ENCODE results near the gene MRPL40.

Gene MRPL40

GRCh38 chr22:19432133-19432851 lies at the start of gene MRPL40:
TSS of gene MRPL40 (plus strand) at chr22:19432545. CDS start at chr22:19432555, 10 bp downstream.
- Histone ChIP-seq H3K9me3 (ENCODE audit: control insufficient read depth, low read length) (no peaks in the 10 kb centered on the region), H3K27me3 (ENCODE audit: control insufficient read depth, insufficient read depth, low read length) (no peaks in the 10 kb centered on the region), H3K9ac (peak within 1 kb of the TSS; percentile 31), H3K27ac (peak within 1 kb of the TSS; percentile 95), H2AFZ (peak within 1 kb of the TSS; percentile 94), H3K4me3 (ENCODE audit: low read depth, low read length) (peak within 1 kb of the TSS; percentile 98), H3K4me2 (ENCODE audit: low read length) (peak within 1 kb of the TSS; percentile 100), H3K79me2 (peaks cover 17% of the 10 kb centered on the region), H3K4me1 (no peaks in the 10 kb centered on the region), H3K36me3 (ENCODE audit: control insufficient read depth, insufficient read depth, low read length) (no peaks in the 10 kb centered on the region)
- peak; percentile 9 for TF ChIP-seq CTCF (IDR thresholded peaks at IDR 0.05)

- Histone ChIP-seq H3K4me2 (ENCODE audit: low read length) (no peak overlapping the region), H3K4me3 (ENCODE audit: low read depth, low read length) (no peak overlapping the region), H2AFZ (no peak overlapping the region), H3K27me3 (ENCODE audit: control insufficient read depth, insufficient read depth, low read length) (no peaks in the 10 kb centered on the region), H3K4me1 (no peaks in the 10 kb centered on the region), H3K79me2 (no peaks in the 10 kb centered on the region), H3K27ac (no peak overlapping the region), H3K9me3 (ENCODE audit: control insufficient read depth, low read length) (no peaks in the 10 kb centered on the region), H3K36me3 (ENCODE audit: control insufficient read depth, insufficient read depth, low read length) (no peaks in the 10 kb centered on the region), H3K9ac (no peak overlapping the region)
- no peak for TF ChIP-seq CTCF (IDR thresholded peaks at IDR 0.05)
Observed at GRCh38 chr22:19383292-19383691, 49.1 kb upstream of the MRPL40 start.

- no peak for TF ChIP-seq CTCF (IDR thresholded peaks at IDR 0.05)
- H3K4me2 ChIP-seq (ENCODE audit: low read length), result no peak overlapping the region
- no peaks in the 10 kb centered on the region for H3K36me3 ChIP-seq (ENCODE audit: control insufficient read depth, insufficient read depth, low read length)
Observed at GRCh38 chr22:19385221-19385906, 47.0 kb upstream of the MRPL40 start.

GRCh38 chr22:19386248-19386647 lies 46.1 kb upstream of the MRPL40 start:
- Histone ChIP-seq H2AFZ (no peak overlapping the region), H3K9ac (no peak overlapping the region), H3K4me3 (ENCODE audit: low read depth, low read length) (no peak overlapping the region), H3K27ac (no peak overlapping the region), H3K79me2 (no peaks in the 10 kb centered on the region), H3K4me2 (ENCODE audit: low read length) (no peak overlapping the region), H3K9me3 (ENCODE audit: control insufficient read depth, low read length) (no peaks in the 10 kb centered on the region), H3K36me3 (ENCODE audit: control insufficient read depth, insufficient read depth, low read length) (no peaks in the 10 kb centered on the region), H3K27me3 (ENCODE audit: control insufficient read depth, insufficient read depth, low read length) (no peaks in the 10 kb centered on the region), H3K4me1 (no peaks in the 10 kb centered on the region)
- no peak for TF ChIP-seq CTCF (IDR thresholded peaks at IDR 0.05)

More at GRCh38 chr22:19385221-19385906, 47.0 kb upstream of the MRPL40 start:
- H3K4me3 ChIP-seq (ENCODE audit: low read depth, low read length), result no peak overlapping the region
- H3K9me3 ChIP-seq (ENCODE audit: control insufficient read depth, low read length), result no peaks in the 10 kb centered on the region
- no peak overlapping the region for H3K9ac ChIP-seq
- H3K4me1 ChIP-seq, result no peaks in the 10 kb centered on the region
- H3K27me3 ChIP-seq (ENCODE audit: control insufficient read depth, insufficient read depth, low read length), result no peaks in the 10 kb centered on the region
- H3K27ac ChIP-seq, result no peak overlapping the region
- no peak overlapping the region for H2AFZ ChIP-seq
- no peaks in the 10 kb centered on the region for H3K79me2 ChIP-seq

Data from parathyroid adenoma (tissue), 2 donors.